Kidney epithelial cell (primary cell): ENCODE results near the gene CCDC85C. TPM values are rescaled to one million over a fixed set of nuclear protein-coding genes. Genes with fewer than 3 reads are reported as not detected.

ENCODE experiments used
- DNase-seq: peaks from one replicate; pipeline ENCODE4 v3.0.0-alpha.2; 2010; ENCODE audit warnings: low read depth
- H3K27me3 ChIP-seq: 2 replicates; pipeline ENCODE4 v1.6.0; 2011; ENCODE audit warnings: low read length; ENCODE audit not compliant: control insufficient read depth, insufficient read depth
- H3K36me3 ChIP-seq: 2 replicates; pipeline ENCODE4 v1.5.1; 2011; ENCODE audit warnings: low read length; ENCODE audit not compliant: control insufficient read depth, insufficient read depth
- H3K4me3 ChIP-seq: 2 replicates; pipeline ENCODE4 v1.5.1; 2011; ENCODE audit warnings: low read depth, mild to moderate bottlenecking, control low read depth, low read length
- CTCF ChIP-seq: IDR thresholded peaks from 2 replicates; pipeline ENCODE4 v1.5.1; 2011; ENCODE audit warnings: mild to moderate bottlenecking, moderate library complexity, low read length, control low read depth, inconsistent platforms; ENCODE audit not compliant: insufficient read depth, poor library complexity, severe bottlenecking
- total RNA-seq: library from RNA; depleted of rRNA; stranded (reverse); fragments of >200 nt; gene quantifications from 2 replicates; pipeline ENCODE4 v1.2.3, GENCODE V29; 2015

Gene CCDC85C
- total RNA-seq, 1 donor from 2014 or later, result 32.4 TPM

- Histone ChIP-seq H3K36me3 (no peaks in the 10 kb centered on the region), H3K27me3 (no peaks in the 10 kb centered on the region), H3K4me3 (no peak overlapping the region)
- no peak for TF ChIP-seq CTCF
- no peak for DNase-seq
Observed at GRCh38 chr14:99475179-99475578, 128.8 kb downstream of the CCDC85C start.

DNA sequence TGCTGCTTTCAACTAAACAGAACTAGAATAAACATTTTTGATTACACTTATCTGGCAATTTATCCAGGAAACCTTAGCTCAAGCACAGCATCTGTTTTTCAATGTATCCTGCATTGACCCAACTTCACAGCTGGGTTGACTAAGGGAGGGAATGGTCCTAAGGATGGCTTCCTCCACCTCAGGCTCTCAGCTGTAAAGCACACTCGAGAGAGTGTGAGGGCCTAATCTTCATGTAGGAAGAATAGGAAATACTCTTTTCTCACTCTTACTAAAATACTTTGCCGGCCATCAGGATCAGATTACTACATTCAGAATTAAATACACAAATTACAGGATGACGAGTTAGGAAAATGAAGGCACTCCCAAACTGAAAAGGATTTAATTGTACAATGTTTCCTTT lies 130.5 kb downstream of the CCDC85C start:
- DNase-seq, result no peak
- no peaks in the 10 kb centered on the region for H3K36me3 ChIP-seq
- H3K27me3 ChIP-seq, result no peaks in the 10 kb centered on the region
- TF ChIP-seq CTCF, result no peak
- H3K4me3 ChIP-seq, result no peak overlapping the region

DNA sequence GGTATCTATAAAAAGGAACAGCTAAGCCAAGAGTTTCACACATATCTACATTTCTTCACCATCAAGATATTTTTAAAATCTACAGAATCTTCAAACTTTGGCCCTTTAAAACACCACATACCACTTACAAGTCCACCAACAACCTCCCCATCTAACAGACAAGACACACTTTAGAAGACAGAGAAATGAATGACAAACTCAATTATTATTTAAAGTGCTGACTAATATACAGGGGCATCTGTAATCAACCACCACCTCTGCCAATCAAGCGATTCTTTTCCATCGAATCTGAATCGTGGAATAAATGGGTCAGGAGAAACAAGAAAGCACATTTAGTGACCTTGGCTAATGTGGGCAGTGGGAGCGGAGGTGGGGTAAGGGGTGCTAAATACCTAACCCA lies 131.1 kb downstream of the CCDC85C start:
- Histone ChIP-seq H3K27me3 (no peaks in the 10 kb centered on the region), H3K4me3 (no peak overlapping the region), H3K36me3 (no peaks in the 10 kb centered on the region)
- TF ChIP-seq CTCF, result no peak
- no peak for DNase-seq

GRCh38 chr14:99471731-99472130 lies 132.3 kb downstream of the CCDC85C start:
- no peak for DNase-seq
- no peak overlapping the region for H3K4me3 ChIP-seq
- H3K36me3 ChIP-seq, result no peaks in the 10 kb centered on the region
- H3K27me3 ChIP-seq, result no peaks in the 10 kb centered on the region
- TF ChIP-seq CTCF, result no peak

DNA sequence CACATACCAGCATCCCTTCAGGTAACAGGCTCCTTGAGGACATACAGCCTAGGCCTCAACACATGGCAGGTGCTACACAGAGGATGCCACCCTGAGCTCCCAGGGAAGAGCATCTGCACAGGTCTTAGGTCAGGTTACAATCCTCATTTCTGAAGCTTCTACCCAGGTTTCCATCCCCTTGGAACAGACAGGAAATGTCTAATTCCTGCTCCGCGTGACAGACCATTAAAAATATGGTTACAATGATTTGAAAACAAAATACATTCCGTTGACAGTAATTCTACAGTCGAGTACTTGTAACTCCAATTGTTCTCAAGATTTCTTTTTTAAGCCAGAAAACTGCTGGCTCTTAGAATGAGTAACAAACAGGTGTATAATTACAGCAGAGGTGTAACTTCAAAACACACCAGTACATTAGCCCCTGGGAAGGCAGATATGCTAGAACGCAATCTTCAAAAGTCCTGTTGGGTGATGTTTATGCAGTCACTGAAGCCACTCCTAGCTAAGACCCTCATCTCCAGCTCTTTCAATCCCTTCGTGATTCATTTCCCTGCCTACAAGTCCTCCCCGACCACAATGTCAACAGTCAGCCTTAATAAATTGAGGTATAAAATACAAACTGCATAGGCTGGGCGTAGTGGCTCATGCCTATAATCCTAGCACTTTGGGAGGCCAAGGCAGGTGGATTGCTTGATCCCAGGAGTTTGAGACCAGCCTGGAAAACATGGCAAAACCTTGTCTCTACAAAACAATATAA lies 135.0 kb downstream of the CCDC85C start:
- no peaks in the 10 kb centered on the region for H3K36me3 ChIP-seq
- no peak for TF ChIP-seq CTCF
- no peaks in the 10 kb centered on the region for H3K27me3 ChIP-seq
- no peak overlapping the region for H3K4me3 ChIP-seq
- DNase-seq, result no peak

- no peak for DNase-seq
- Histone ChIP-seq H3K4me3 (no peak overlapping the region), H3K27me3 (no peaks in the 10 kb centered on the region), H3K36me3 (no peaks in the 10 kb centered on the region)
- TF ChIP-seq CTCF, result no peak
Observed at GRCh38 chr14:99468081-99468480, 135.9 kb downstream of the CCDC85C start.
